ENCODE measurements around the gene BCR. TPM values are rescaled to one million over a fixed set of nuclear protein-coding genes. Genes with fewer than 3 reads are reported as not detected.

The BCR gene
- total RNA-seq = 26.1 and 47.5 TPM in 2 replicates

DNA sequence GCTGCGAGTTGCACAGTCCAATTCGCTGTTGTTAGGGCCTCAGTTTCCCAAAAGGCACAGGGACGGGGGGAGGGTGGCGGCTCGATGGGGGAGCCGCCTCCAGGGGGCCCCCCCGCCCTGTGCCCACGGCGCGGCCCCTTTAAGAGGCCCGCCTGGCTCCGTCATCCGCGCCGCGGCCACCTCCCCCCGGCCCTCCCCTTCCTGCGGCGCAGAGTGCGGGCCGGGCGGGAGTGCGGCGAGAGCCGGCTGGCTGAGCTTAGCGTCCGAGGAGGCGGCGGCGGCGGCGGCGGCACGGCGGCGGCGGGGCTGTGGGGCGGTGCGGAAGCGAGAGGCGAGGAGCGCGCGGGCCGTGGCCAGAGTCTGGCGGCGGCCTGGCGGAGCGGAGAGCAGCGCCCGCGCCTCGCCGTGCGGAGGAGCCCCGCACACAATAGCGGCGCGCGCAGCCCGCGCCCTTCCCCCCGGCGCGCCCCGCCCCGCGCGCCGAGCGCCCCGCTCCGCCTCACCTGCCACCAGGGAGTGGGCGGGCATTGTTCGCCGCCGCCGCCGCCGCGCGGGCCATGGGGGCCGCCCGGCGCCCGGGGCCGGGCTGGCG lies at the start of gene BCR:
Gene BCR, plus strand, starts transcription at position 209 of the 592 bp plus-strand sequence. CDS start 452 bp downstream, outside the sequence.

GRCh38 chr22:23144932-23145877 lies 35.1 kb upstream of the BCR start, which contains the start of gene RAB36:
Gene RAB36 (plus strand): TSS chr22:23145477. CDS start chr22:23146617, 1,140 bp downstream.

Other genes starting within 250 kb of the BCR start
- gene GNAZ, start 110.0 kb upstream of the BCR start, total RNA-seq = 0.52 and 1.2 TPM in 2 replicates
- 0.39 TPM in 1 of 2 replicates, not detected in the other for gene RSPH14, start 38.5 kb upstream of the BCR start, total RNA-seq
- 3.2 and 5.9 TPM in 2 replicates for gene RAB36, start 35.0 kb upstream of the BCR start, total RNA-seq

Data from epithelial cell of alveolus of lung (primary cell).